ENCODE results near the gene PRR12.

PRR12 gene

GRCh38 chr19:49590971-49591730 lies at the start of gene PRR12:
Gene PRR12, plus strand, starts transcription at chr19:49591182. Its CDS starts 473 bp downstream, at chr19:49591655.
- peak; percentile 39 for DNase-seq

GRCh38 chr19:49541914-49542313 lies 49.1 kb upstream of the PRR12 start:
- DNase-seq = no peak

GRCh38 chr19:49542446-49542845 lies 48.5 kb upstream of the PRR12 start:
- DNase-seq = no peak

GRCh38 chr19:49543032-49543431 lies 48.0 kb upstream of the PRR12 start:
- DNase-seq = no peak

- DNase-seq = no peak
Measured at GRCh38 chr19:49544154-49544553, 46.8 kb upstream of the PRR12 start.

- peak; percentile 80 for DNase-seq
Measured at GRCh38 chr19:49546825-49547565, 44.0 kb upstream of the PRR12 start.

- DNase-seq = no peak
Measured at GRCh38 chr19:49549045-49549444, 41.9 kb upstream of the PRR12 start.

GRCh38 chr19:49551531-49551930 lies 39.5 kb upstream of the PRR12 start:
- no peak for DNase-seq

- DNase-seq = no peak
Measured at GRCh38 chr19:49552749-49553148, 38.2 kb upstream of the PRR12 start.

GRCh38 chr19:49553451-49554271 lies 37.3 kb upstream of the PRR12 start:
- DNase-seq = no peak

GRCh38 chr19:49554701-49555181 lies 36.2 kb upstream of the PRR12 start:
- no peak for DNase-seq

- no peak for DNase-seq
Measured at GRCh38 chr19:49555600-49556411, 35.2 kb upstream of the PRR12 start.

- DNase-seq = no peak
Measured at GRCh38 chr19:49556412-49557398, 34.3 kb upstream of the PRR12 start.

- DNase-seq = no peak
Measured at GRCh38 chr19:49557641-49558325, 33.2 kb upstream of the PRR12 start.

GRCh38 chr19:49558591-49558990 lies 32.4 kb upstream of the PRR12 start:
- DNase-seq = no peak

GRCh38 chr19:49559443-49559842 lies 31.5 kb upstream of the PRR12 start:
- DNase-seq = no peak

GRCh38 chr19:49559928-49560327 lies 31.1 kb upstream of the PRR12 start:
- no peak for DNase-seq

GRCh38 chr19:49560358-49560900 lies 30.6 kb upstream of the PRR12 start:
- no peak for DNase-seq

- no peak for DNase-seq
Measured at GRCh38 chr19:49564616-49565045, 26.4 kb upstream of the PRR12 start.

- no peak for DNase-seq
Measured at GRCh38 chr19:49565261-49565660, 25.7 kb upstream of the PRR12 start.

All from DMS79 (cell line).